GM12892 (cell line): ENCODE results near the gene POLR3F.
"Not testable (repeated sequence)": the region's sequence is repeated elsewhere in the genome, so short reads cannot be mapped to it uniquely, and the experiment has no call there.

Source experiments
- DNase-seq: peaks from one replicate; pipeline ENCODE4 v3.0.0; 2011; ENCODE audit not compliant: insufficient read length
- FAIRE-seq: peaks from 2 replicates; lab custom pipeline; 2011; peaks lifted over from hg19 to GRCh38; lab: Jason Lieb, UNC
- POLR2A ChIP-seq: IDR thresholded peaks from 2 replicates; pipeline ENCODE4 v1.6.1; 2011; ENCODE audit warnings: low read depth, low read length, control low read depth
- POLR2AphosphoS5 ChIP-seq: IDR thresholded peaks from 2 replicates; pipeline ENCODE4 v1.6.1; 2011; ENCODE audit warnings: low read depth, low read length, control low read depth
- TAF1 ChIP-seq: IDR thresholded peaks from 2 replicates; pipeline ENCODE4 v1.6.1; 2011; ENCODE audit warnings: low read depth, mild to moderate bottlenecking, control low read depth, low read length, borderline replicate concordance

POLR3F gene

GRCh38 chr20:18507218-18508191 is 40.3 kb downstream of the POLR3F start, which contains the start of gene SEC23B:
SEC23B (plus strand) TSS chr20:18507940; CDS start chr20:18510836, 2,896 bp downstream.
- DNase-seq (peak; percentile 90), FAIRE-seq (peak; percentile 97)
- TF ChIP-seq POLR2A (peak; percentile 84), TAF1 (peak; percentile 81), POLR2AphosphoS5 (peak; percentile 82)

- FAIRE-seq (no peak), DNase-seq (no peak)
- TF ChIP-seq POLR2AphosphoS5: no peak
- no peak for TF ChIP-seq POLR2A
- no peak for TF ChIP-seq TAF1
Measured at GRCh38 chr20:18511571-18511970, 44.4 kb downstream of the POLR3F start.

- DNase-seq: no peak
- no peak for FAIRE-seq
- no peak for TF ChIP-seq POLR2A
- no peak for TF ChIP-seq TAF1
Measured at GRCh38 chr20:18513208-18513607, 46.0 kb downstream of the POLR3F start.

- no peak for DNase-seq
- no peak for TF ChIP-seq TAF1
- TF ChIP-seq POLR2A: no peak
- no peak for TF ChIP-seq POLR2AphosphoS5
- no peak for FAIRE-seq
Measured at GRCh38 chr20:18514127-18514526, 46.9 kb downstream of the POLR3F start.

GRCh38 chr20:18515973-18516372 is 48.8 kb downstream of the POLR3F start:
- DNase-seq: no peak
- FAIRE-seq: no peak
- TF ChIP-seq POLR2A: no peak
- TF ChIP-seq POLR2AphosphoS5: no peak

- not testable (repeated sequence) for DNase-seq, FAIRE-seq
Measured at GRCh38 chr20:18522066-18522465, 54.9 kb downstream of the POLR3F start.

- no peak for TF ChIP-seq POLR2A
- no peak for TF ChIP-seq POLR2AphosphoS5
- no peak for TF ChIP-seq TAF1
- FAIRE-seq (no peak), DNase-seq (no peak)
Measured at GRCh38 chr20:18523066-18523465, 55.9 kb downstream of the POLR3F start.

- FAIRE-seq (no peak), DNase-seq (no peak)
- no peak for TF ChIP-seq POLR2AphosphoS5
- TF ChIP-seq POLR2A: no peak
- TF ChIP-seq TAF1: no peak
Measured at GRCh38 chr20:18524646-18525045, 57.5 kb downstream of the POLR3F start.

- not testable (repeated sequence) for FAIRE-seq, DNase-seq
Measured at GRCh38 chr20:18526761-18527160, 59.6 kb downstream of the POLR3F start.

- TF ChIP-seq POLR2AphosphoS5 (no peak), TAF1 (no peak), POLR2A (no peak)
Measured at GRCh38 chr20:18527339-18527738, 60.1 kb downstream of the POLR3F start.

GRCh38 chr20:18527836-18528235 is 60.6 kb downstream of the POLR3F start:
- TF ChIP-seq POLR2A (no peak), POLR2AphosphoS5 (no peak), TAF1 (no peak)
- FAIRE-seq: no peak
- no peak for DNase-seq

More at GRCh38 chr20:18527339-18527738, 60.1 kb downstream of the POLR3F start:
- FAIRE-seq (no peak), DNase-seq (no peak)

GRCh38 chr20:18529041-18529440 is 61.9 kb downstream of the POLR3F start:
- no peak for TF ChIP-seq POLR2A
- no peak for TF ChIP-seq TAF1
- TF ChIP-seq POLR2AphosphoS5: no peak
- DNase-seq: no peak
- FAIRE-seq: no peak

GRCh38 chr20:18532626-18533025 is 65.4 kb downstream of the POLR3F start:
- DNase-seq (no peak), FAIRE-seq (no peak)
- TF ChIP-seq POLR2AphosphoS5 (no peak), TAF1 (no peak), POLR2A (no peak)

GRCh38 chr20:18533491-18533890 is 66.3 kb downstream of the POLR3F start:
- FAIRE-seq (no peak), DNase-seq (no peak)
- TF ChIP-seq POLR2AphosphoS5 (no peak), TAF1 (no peak), POLR2A (no peak)
